ACC112 (cell line): ENCODE results near the gene APPBP2.

ENCODE experiments used
- H2AFZ ChIP-seq: fragments of 200-600 bp; sonication (generic); one replicate; pipeline ENCODE4 v1.6.0; 2017; ENCODE audit warnings: antibody characterized with exemption, low read length; ENCODE audit not compliant: unreplicated experiment
- H3K27ac ChIP-seq: fragments of 200-600 bp; sonication (generic); 2 replicates; pipeline ENCODE4 v1.5.1; 2014; ENCODE audit warnings: low read depth, mild to moderate bottlenecking, antibody characterized with exemption, low read length, moderate library complexity
- H3K27me3 ChIP-seq: fragments of 200-600 bp; sonication (generic); 2 replicates; pipeline ENCODE4 v1.6.1; 2014; ENCODE audit warnings: mild to moderate bottlenecking, antibody characterized with exemption, low read length, moderate library complexity, mixed read lengths; ENCODE audit not compliant: insufficient read depth
- H3K36me3 ChIP-seq: fragments of 200-600 bp; sonication (generic); 2 replicates; pipeline ENCODE4 v1.6.1; 2016; ENCODE audit warnings: mild to moderate bottlenecking, antibody characterized with exemption, low read length, moderate library complexity, mixed read lengths; ENCODE audit not compliant: insufficient read depth
- H3K4me1 ChIP-seq: fragments of 200-600 bp; sonication (generic); one replicate; pipeline ENCODE4 v1.6.1; 2016; ENCODE audit warnings: low read length, mixed read lengths; ENCODE audit not compliant: insufficient read depth, unreplicated experiment, control insufficient read depth
- H3K4me3 ChIP-seq: fragments of 200-600 bp; sonication (generic); 2 replicates; pipeline ENCODE4 v1.5.1; 2014; ENCODE audit warnings: mild to moderate bottlenecking, low read depth, low read length
- H3K79me2 ChIP-seq: fragments of 200-600 bp; sonication (generic); one replicate; pipeline ENCODE4 v1.6.0; 2016; ENCODE audit warnings: low read length; ENCODE audit not compliant: control insufficient read depth, unreplicated experiment, insufficient read depth

Gene APPBP2

DNA sequence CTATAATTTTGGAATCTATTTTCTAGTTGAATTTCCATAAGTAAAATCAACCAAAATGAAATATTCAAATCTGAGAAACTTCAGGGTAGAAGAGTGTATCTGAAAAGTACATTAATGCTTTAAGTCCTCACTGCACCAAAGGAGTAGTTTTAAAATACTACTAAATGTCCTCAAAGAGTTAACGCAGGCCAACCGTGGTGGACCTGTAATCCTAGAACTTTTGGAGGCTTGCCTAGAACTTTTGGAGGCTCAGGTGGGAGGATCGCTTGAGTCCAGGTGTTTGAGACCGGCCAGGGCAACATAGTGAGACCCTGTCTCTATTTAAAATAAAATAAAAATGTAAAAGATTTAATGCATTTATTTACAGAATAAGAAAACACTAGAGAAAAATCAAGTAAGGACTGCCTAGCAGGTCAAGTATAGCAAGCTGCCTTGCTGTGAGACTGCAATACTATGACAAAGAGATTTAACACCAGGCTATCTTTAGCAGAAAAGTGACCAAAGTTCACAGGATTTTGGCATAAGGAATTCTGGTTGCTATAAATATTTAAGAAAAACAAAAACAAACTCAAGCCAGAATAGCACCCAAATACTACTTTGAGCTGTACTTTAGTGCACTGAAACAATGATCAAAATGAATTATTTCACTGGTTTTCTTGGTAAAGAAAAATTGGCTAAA lies 62.7 kb downstream of the APPBP2 start:
- Histone ChIP-seq H3K36me3 (peaks cover 20% of the 10 kb centered on the region), H3K27me3 (no peaks in the 10 kb centered on the region), H3K4me1 (peaks cover 3% of the 10 kb centered on the region), H3K4me3 (no peak overlapping the region), H3K79me2 (peaks cover 5% of the 10 kb centered on the region), H2AFZ (no peak overlapping the region), H3K27ac (no peak overlapping the region)

DNA sequence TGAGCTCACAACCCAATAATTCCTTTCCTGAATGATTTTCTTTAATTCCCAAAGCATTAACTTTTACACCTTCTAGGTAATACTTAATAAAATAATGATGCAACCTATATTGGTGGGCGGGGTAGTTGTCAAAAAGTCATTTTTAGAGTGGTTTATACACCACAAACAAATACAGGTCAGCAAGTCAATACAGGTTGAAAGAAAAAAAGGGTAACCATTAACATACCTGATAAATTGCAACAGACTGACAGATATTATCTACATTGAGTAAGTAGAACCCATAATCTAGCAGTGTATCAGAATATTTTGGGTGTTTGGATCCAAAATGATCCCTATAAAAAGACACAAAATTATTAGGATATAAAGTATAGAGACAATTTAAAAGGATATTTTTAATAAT lies 64.5 kb downstream of the APPBP2 start:
- Histone ChIP-seq H3K4me1 (no peaks in the 10 kb centered on the region), H3K79me2 (no peaks in the 10 kb centered on the region), H3K4me3 (no peak overlapping the region), H3K36me3 (peaks cover 30% of the 10 kb centered on the region), H3K27ac (no peak overlapping the region), H3K27me3 (no peaks in the 10 kb centered on the region), H2AFZ (no peak overlapping the region)

DNA sequence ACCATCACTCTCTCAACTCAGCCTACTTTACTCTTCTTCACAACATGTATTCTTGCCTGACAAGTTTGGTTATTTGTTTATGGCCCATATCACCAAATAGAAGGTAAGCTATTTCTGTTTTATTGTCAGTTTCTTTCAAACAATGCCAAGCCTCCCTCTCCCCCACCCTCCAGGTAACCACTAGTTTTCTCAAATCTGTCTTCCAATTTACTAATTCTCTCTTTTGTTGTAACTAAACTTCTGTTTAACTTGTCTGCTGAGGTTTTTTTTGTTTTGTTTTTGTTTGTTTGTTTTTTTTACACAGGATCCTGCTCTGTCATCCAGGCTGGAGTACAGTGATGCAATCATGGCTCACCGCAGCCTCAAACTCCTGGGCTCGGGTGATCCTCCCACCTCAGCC lies 68.9 kb downstream of the APPBP2 start:
- Histone ChIP-seq H3K36me3 (peaks cover 28% of the 10 kb centered on the region), H2AFZ (no peak overlapping the region), H3K27me3 (no peaks in the 10 kb centered on the region), H3K4me3 (no peak overlapping the region), H3K4me1 (no peaks in the 10 kb centered on the region), H3K27ac (no peak overlapping the region), H3K79me2 (no peaks in the 10 kb centered on the region)

DNA sequence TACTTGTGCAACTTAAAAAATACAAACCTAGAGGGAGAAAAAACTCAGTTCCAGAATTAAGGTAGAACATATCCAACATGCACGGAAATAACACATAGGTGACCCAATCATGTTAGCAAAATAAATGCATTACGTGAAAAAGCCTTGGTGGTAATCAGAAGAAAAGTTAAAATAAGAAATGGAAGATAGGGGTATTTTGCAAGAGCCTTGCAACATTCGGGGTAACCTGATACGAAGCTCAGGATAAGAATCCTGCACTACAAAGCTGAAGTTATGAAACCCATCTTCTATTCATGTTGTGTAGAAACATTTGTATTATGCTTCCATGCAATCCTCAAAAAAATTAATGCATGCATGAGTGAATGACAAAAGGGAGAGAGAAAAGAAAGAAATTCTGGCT lies 70.7 kb downstream of the APPBP2 start:
- Histone ChIP-seq H3K4me3 (no peak overlapping the region), H3K36me3 (peaks cover 32% of the 10 kb centered on the region), H3K27me3 (no peaks in the 10 kb centered on the region), H3K4me1 (no peaks in the 10 kb centered on the region), H3K27ac (no peak overlapping the region), H2AFZ (no peak overlapping the region), H3K79me2 (no peaks in the 10 kb centered on the region)

DNA sequence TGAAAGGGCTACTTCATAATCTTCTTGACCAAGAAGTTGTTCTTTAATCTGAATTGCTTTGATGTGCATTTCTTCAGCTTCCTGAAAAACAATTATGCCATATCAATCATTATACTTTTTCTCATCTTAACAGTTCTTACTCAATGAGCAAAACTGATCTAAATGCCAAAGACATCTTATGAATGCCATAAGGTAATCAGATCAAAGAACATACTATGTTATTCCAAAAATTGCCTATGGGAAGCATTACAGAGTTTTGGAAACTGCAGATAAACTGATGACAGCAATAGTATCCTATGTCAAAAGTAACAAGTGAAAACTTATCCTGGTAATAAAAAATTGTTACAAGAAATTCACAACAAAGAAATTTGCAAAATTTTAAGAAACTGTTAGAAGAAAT lies 74.1 kb downstream of the APPBP2 start:
- Histone ChIP-seq H3K27me3 (no peaks in the 10 kb centered on the region), H3K79me2 (no peaks in the 10 kb centered on the region), H3K36me3 (peaks cover 23% of the 10 kb centered on the region), H3K27ac (no peak overlapping the region), H2AFZ (no peak overlapping the region), H3K4me1 (no peaks in the 10 kb centered on the region), H3K4me3 (no peak overlapping the region)

DNA sequence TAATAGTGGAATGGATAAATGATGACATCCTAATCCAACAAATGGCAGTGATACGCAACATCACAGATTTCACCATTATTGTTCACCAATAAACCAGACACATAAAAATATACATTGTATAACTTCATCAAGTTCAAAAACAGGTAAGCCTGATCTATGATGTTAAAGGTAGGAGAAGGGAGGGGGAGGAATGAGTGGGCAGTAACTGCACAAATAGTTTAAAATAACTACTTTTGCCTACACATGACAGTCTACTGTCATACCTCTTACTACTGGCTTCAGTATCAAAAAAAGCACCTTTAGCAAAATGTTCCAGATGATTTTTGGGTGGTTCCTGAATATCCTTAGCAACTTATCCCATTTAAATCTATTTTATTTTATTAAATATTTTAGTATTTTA lies 75.0 kb downstream of the APPBP2 start:
- Histone ChIP-seq H3K27me3 (no peaks in the 10 kb centered on the region), H3K36me3 (peaks cover 21% of the 10 kb centered on the region)

DNA sequence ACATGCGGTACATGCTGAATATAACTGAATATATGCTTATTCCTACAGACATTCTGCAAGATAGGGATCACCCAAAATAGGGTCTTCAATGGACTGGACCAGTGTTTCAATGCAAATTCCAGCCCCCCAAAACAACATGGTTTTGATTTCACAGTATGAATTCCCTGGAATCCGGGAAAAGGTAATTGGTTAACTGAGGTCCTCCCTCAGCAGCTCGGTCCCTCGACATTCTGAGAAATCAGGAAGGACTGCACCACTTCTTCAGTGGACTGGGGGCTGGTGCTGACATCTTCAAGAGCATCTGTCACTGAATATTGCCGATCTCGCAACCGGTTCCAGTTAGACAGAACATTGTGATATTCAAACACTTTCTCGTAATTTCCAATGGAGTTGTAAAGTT lies 78.7 kb downstream of the APPBP2 start:
- H3K4me3 ChIP-seq = no peak overlapping the region
- H3K36me3 ChIP-seq = peaks cover 20% of the 10 kb centered on the region
- no peaks in the 10 kb centered on the region for H3K79me2 ChIP-seq
- no peak overlapping the region for H2AFZ ChIP-seq
- no peak overlapping the region for H3K27ac ChIP-seq
- H3K4me1 ChIP-seq = peaks cover 9% of the 10 kb centered on the region
- H3K27me3 ChIP-seq = no peaks in the 10 kb centered on the region

More for the DNA sequence above, 75.0 kb downstream of the APPBP2 start:
- H3K4me1 ChIP-seq = no peaks in the 10 kb centered on the region
- no peak overlapping the region for H3K4me3 ChIP-seq
- H3K79me2 ChIP-seq = no peaks in the 10 kb centered on the region
- H2AFZ ChIP-seq = no peak overlapping the region
- no peak overlapping the region for H3K27ac ChIP-seq

DNA sequence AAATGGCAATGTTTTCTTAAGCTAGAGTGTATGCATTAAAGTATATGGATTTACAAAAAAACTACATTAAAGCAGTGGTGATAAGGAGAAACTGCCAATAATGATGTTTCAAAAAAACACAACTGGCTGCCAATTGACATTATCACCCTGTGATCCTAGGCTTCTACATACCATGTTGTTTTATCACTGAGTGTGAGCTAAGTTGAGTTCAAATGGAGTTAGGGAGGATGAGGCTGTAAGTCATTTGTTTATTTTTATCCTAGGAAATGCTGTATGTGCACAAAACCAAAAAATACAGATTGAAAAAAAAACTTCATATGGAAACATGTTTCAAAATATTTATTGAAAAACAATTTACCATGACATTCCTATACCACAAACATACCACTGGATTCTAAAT lies 80.9 kb downstream of the APPBP2 start:
- peaks cover 10% of the 10 kb centered on the region for H3K36me3 ChIP-seq
- peaks cover 14% of the 10 kb centered on the region for H3K4me1 ChIP-seq
- H3K27ac ChIP-seq = no peak overlapping the region
- no peak overlapping the region for H3K4me3 ChIP-seq
- H2AFZ ChIP-seq = no peak overlapping the region
- H3K79me2 ChIP-seq = no peaks in the 10 kb centered on the region
- H3K27me3 ChIP-seq = no peaks in the 10 kb centered on the region

DNA sequence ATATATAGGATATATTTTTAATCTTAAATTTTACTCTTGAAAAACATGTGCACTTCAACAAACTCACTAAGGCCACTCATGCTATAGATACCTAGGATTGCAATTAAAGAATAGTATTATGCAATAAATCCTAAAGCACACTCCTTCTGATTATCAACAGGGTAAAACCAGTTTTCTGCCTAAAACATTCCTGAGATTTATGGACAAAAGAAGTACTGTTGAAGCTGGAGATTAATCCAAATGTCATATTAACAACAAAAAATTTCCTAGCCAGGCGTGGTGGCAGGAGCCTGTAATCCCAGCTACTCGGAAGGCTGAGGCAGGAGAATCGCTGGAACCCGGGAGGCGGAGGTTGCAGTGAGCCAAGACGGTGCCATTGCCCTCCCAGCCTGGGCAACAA lies 82.3 kb downstream of the APPBP2 start:
- H3K27ac ChIP-seq = no peak overlapping the region
- no peaks in the 10 kb centered on the region for H3K27me3 ChIP-seq
- peaks cover 14% of the 10 kb centered on the region for H3K4me1 ChIP-seq
- peaks cover 4% of the 10 kb centered on the region; the same call in 1 of the 2 replicates for H3K36me3 ChIP-seq
- no peak overlapping the region for H3K4me3 ChIP-seq
- H3K79me2 ChIP-seq = no peaks in the 10 kb centered on the region
- H2AFZ ChIP-seq = no peak overlapping the region

DNA sequence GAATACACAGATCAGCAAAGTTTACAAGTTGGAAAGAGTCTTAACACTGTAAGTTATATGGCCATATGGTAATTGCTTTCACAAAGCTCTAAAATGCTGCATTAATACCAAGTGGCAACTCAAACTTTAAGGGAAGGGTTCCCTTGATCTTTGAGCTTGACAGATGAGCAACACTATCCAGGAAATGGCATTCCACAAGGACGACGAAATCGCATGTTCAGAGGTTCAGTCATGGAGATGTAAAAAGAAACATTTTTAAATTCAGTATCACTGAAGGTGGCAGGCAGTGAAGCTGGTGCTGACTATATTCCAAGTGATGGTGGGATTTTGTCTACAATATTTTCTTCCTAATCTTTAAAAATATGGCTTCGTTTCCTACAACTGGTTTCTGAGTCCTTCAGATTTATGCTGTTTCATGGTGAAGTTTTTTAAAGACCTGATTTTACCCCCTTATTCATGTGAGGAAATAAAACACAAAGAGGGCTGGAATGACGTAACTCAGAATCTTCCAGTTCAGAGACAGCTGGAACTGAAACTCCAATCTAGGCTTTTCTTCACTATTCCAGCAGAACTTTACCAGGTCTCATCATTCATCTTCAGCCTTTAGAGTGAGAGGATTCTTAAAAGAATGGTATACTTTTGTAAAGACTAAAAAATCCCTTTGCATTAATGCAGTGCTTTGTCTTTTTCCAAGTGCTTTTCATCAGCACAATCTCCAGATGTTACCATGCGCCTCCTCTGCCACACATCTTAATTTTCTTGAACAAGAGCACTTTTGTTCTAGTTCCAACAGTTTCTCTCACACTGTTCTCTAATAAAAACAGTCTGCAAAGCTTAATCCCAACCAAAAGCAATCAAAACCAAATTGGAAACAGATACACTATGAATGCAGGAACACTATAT lies 83.5 kb downstream of the APPBP2 start:
- H3K36me3 ChIP-seq = 0 out of 2 replicates have a peak, but pooled peaks cover 3% of the 10 kb centered on the region
- H2AFZ ChIP-seq = no peak overlapping the region
- H3K79me2 ChIP-seq = no peaks in the 10 kb centered on the region
- no peaks in the 10 kb centered on the region for H3K27me3 ChIP-seq
- H3K4me1 ChIP-seq = peaks cover 14% of the 10 kb centered on the region
- H3K27ac ChIP-seq = no peak overlapping the region
- H3K4me3 ChIP-seq = no peak overlapping the region

DNA sequence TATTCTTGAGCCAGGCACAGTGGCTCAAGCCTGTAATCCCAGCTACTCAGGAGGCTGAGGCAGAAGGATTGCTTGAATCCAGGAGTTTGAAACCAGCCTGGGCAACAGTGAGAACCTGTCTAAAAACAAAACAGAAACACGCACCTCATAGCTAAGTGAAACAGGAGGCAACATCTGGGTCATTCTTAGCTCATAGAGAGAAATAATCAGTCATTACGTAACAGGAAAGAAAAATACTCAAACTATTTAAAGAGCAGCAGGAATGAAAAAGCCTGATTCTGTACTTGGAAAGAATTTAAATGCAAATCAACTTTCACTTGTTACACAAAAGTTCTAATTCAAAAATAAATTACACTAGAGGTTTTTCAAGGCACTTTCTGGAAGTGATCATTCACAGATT lies 86.5 kb downstream of the APPBP2 start:
- H3K27me3 ChIP-seq = no peaks in the 10 kb centered on the region
- peak overlapping the region; percentile 88 for H2AFZ ChIP-seq
- H3K36me3 ChIP-seq = no peaks in the 10 kb centered on the region
- H3K27ac ChIP-seq = peak overlapping the region; percentile 16; the same call in 1 of the 2 replicates
- peaks cover 18% of the 10 kb centered on the region for H3K4me1 ChIP-seq
- no peaks in the 10 kb centered on the region for H3K79me2 ChIP-seq
- peak overlapping the region; percentile 52; the same call in 1 of the 2 replicates for H3K4me3 ChIP-seq
